Measurements from ENCODE around the gene PGM3. TPM values are rescaled to one million over a fixed set of nuclear protein-coding genes. Genes with fewer than 3 reads are reported as not detected.
"Not testable (repeated sequence)": the region's sequence is repeated elsewhere in the genome, so short reads cannot be mapped to it uniquely, and the experiment has no call there.

Gene PGM3
- total RNA-seq, 4 donors from 2014 or later: 12.3 to 26.2 (median 18.6) TPM

DNA sequence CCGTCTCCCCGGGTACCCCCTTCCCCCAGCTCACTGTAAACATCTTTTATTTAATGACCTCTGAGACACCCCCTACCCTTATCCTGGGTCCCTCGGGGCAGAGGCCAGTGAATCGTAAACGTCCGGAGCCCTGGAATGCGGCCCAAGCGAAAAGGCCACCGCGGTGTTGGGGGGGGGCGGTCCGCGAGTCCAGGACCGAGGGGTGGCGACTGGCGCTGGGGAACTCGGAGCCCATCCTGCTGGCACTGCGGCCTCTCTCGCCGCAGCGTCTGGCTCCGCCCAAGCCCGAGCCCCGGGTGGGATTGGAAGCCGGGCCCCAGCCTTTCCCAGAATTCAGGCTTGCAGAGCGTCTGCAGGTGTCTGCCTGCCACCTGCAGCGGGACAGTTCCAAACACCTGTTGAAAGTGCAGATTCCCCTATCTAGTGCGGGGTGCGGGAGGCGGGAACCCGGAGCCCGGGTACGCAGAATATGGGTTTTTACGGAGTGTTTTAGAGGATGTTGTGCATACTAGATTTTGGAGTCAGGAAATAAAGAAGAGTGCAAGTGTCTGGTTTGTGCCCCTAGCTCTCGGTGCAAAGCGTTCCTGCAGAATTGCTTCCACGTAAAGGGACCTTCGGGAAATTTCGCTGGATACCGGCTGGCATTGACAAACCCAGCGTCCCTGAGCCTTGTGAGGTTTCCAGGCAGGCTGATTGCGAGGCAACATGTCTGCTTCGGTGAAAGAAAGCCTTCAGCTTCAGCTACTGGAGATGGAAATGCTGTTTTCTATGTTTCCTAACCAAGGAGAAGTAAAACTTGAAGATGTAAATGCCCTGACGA, 892 bp upstream of the PGM3 start:
- H3K9me3 ChIP-seq: no peaks in the 10 kb centered on the region
- no peaks in the 10 kb centered on the region for H3K27me3 ChIP-seq
- peak overlapping the region; percentile 79 to 99 (median 85) for H3K4me3 ChIP-seq
- H3K36me3 ChIP-seq: peaks cover 0 to 29% (median 3%) of the 10 kb centered on the region in 3 donors
- H3K27ac ChIP-seq: peak overlapping the region; percentile 61 to 92 (median 83)
- H3K4me1 ChIP-seq: peaks cover 0 to 26% (median 4%) of the 10 kb centered on the region in 4 donors
- peak in 1 of 2 donors; percentile 21 for DNase-seq (ENCODE audit: low spot score in 2 of 2)
- WGBS, 2 donors: 2 to 3% methylated on average over 37 to 44 of the region's 44 CpGs
- TF ChIP-seq, protein P1, sequence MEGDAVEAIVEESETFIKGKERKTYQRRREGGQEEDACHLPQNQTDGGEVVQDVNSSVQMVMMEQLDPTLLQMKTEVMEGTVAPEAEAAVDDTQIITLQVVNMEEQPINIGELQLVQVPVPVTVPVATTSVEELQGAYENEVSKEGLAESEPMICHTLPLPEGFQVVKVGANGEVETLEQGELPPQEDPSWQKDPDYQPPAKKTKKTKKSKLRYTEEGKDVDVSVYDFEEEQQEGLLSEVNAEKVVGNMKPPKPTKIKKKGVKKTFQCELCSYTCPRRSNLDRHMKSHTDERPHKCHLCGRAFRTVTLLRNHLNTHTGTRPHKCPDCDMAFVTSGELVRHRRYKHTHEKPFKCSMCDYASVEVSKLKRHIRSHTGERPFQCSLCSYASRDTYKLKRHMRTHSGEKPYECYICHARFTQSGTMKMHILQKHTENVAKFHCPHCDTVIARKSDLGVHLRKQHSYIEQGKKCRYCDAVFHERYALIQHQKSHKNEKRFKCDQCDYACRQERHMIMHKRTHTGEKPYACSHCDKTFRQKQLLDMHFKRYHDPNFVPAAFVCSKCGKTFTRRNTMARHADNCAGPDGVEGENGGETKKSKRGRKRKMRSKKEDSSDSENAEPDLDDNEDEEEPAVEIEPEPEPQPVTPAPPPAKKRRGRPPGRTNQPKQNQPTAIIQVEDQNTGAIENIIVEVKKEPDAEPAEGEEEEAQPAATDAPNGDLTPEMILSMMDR (IDR thresholded peaks at IDR 0.05): no peak
- TF ChIP-seq POLR2A (IDR thresholded peaks at IDR 0.05): no peak
- no peak for TF ChIP-seq EP300 (IDR thresholded peaks at IDR 0.05)

GRCh38 chr6:83192456-83192855, 609 bp downstream of the PGM3 start:
- Histone ChIP-seq H3K27me3 (no peaks in the 10 kb centered on the region), H3K9me3 (no peaks in the 10 kb centered on the region), H3K27ac (peak overlapping the region; percentile 61 to 92 (median 83)), H3K36me3 (peaks cover 0 to 27% (median 3%) of the 10 kb centered on the region in 3 donors), H3K4me3 (peak overlapping the region; percentile 79 to 99 (median 85)), H3K4me1 (peaks cover 0 to 26% (median 4%) of the 10 kb centered on the region in 4 donors)
- DNase-seq (ENCODE audit: low spot score in 2 of 2): no peak
- 0% methylated on average over 4 of the region's 4 CpGs for WGBS, 2 donors
- no peak for TF ChIP-seq EP300 (IDR thresholded peaks at IDR 0.05)
- TF ChIP-seq, protein P1 (IDR thresholded peaks at IDR 0.05): no peak
- no peak for TF ChIP-seq POLR2A (IDR thresholded peaks at IDR 0.05)

DNA sequence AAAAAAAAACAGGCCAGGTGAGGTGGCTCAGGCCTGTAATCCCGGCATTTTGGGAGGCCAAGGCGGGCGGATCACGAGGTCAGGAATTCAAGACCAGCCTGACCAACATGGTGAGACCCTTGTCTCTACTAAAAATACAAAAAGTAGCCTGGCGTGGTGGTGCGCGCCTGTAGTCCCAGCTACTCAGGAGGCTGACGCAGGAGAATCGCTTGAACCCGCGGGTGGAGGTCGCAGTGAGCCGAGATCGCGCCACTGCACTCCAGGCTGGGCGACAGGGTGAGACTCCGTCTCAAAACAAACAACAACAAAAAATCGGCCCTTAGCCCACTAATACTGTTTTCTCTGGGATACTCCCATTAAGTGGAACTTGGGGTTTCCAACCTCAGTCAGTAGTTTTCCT, 1.1 kb downstream of the PGM3 start:
- H3K4me3 ChIP-seq: peak overlapping the region in 3 of 4 donors; percentile 79 to 99 (median 81)

GRCh38 chr6:83190626-83191025, 2.4 kb downstream of the PGM3 start:
- Histone ChIP-seq H3K27me3 (no peaks in the 10 kb centered on the region), H3K36me3 (peaks cover 0 to 17% (median under 1%) of the 10 kb centered on the region in 3 donors), H3K4me1 (peaks cover 0 to 26% (median 4%) of the 10 kb centered on the region in 4 donors), H3K9me3 (no peaks in the 10 kb centered on the region), H3K27ac (no peak overlapping the region), H3K4me3 (no peak overlapping the region)
- no peak for DNase-seq (ENCODE audit: low spot score in 2 of 2)
- WGBS, 2 donors: 92 to 95% methylated on average over 6 of the region's 6 CpGs
- no peak for TF ChIP-seq EP300 (IDR thresholded peaks at IDR 0.05)

More for the DNA sequence above, 1.1 kb downstream of the PGM3 start:
- Histone ChIP-seq H3K36me3 (peaks cover 0 to 22% (median 3%) of the 10 kb centered on the region in 3 donors), H3K4me1 (peaks cover 0 to 26% (median 4%) of the 10 kb centered on the region in 4 donors)
- DNase-seq (ENCODE audit: low spot score in 2 of 2); H3K9me3 ChIP-seq; H3K27me3 ChIP-seq; H3K27ac ChIP-seq: not testable (repeated sequence)
- 85 to 88% methylated on average over 18 of the region's 18 CpGs for WGBS, 2 donors

DNA sequence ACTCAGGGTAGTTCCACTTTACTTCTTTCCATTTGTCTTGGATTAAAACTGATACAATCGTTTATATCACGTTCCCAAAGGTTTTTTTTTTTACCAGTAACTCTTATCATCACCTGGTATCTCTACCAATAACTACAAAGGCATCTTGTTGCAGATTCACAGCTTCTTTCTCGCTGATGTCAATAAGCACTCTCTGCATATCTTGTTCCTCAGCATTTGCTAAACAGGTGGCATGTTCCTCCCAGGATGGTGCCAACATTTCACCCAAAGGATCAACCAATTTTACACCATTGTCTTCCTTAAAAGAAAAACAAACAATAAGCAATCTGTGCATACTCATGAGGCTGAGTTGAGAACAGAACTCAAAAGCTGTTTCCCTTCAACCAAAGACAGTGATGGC, 4.6 kb downstream of the PGM3 start:
- no peak for TF ChIP-seq EP300 (IDR thresholded peaks at IDR 0.05)
- TF ChIP-seq POLR2A (IDR thresholded peaks at IDR 0.05): no peak
- TF ChIP-seq, protein P1 (IDR thresholded peaks at IDR 0.05): no peak
- no peak overlapping the region for H3K27ac ChIP-seq
- H3K4me3 ChIP-seq: no peak overlapping the region
- no peaks in the 10 kb centered on the region for H3K27me3 ChIP-seq
- H3K4me1 ChIP-seq: peaks cover 0 to 17% (median 2%) of the 10 kb centered on the region in 4 donors
- no peak for DNase-seq (ENCODE audit: low spot score in 2 of 2)
- WGBS, 2 donors: 79 to 82% methylated on average over 3 of the region's 3 CpGs
- H3K9me3 ChIP-seq: no peaks in the 10 kb centered on the region
- H3K36me3 ChIP-seq: peaks cover 0 to 35% (median 0%) of the 10 kb centered on the region in 3 donors

- no peak overlapping the region for H3K4me3 ChIP-seq
- no peak for DNase-seq (ENCODE audit: low spot score in 2 of 2)
- TF ChIP-seq EP300 (IDR thresholded peaks at IDR 0.05) (no peak), POLR2A (IDR thresholded peaks at IDR 0.05) (no peak)
- TF ChIP-seq, protein P1 (IDR thresholded peaks at IDR 0.05): no peak
- H3K4me1 ChIP-seq: no peaks in the 10 kb centered on the region
- H3K36me3 ChIP-seq: peaks cover 0 to 58% (median 0%) of the 10 kb centered on the region in 3 donors
- H3K9me3 ChIP-seq: no peaks in the 10 kb centered on the region
- 94 to 98% methylated on average over 2 of the region's 2 CpGs for WGBS, 2 donors
- no peaks in the 10 kb centered on the region for H3K27me3 ChIP-seq
- H3K27ac ChIP-seq: no peak overlapping the region
These were observed 8.0 kb downstream of the PGM3 start for GRCh38 chr6:83185096-83185495.
